AG08395 (cell line): ENCODE data around the gene MYCL.
A peak's percentile ranks its signal among the peaks of the same experiment; 100 is the strongest.

ENCODE experiments used
- DNase-seq: peaks from one replicate; pipeline ENCODE4 v3.0.0; 2012; ENCODE audit warnings: mixed read lengths, low spot score

The MYCL gene

GRCh38 chr1:39901714-39902459 is at the start of gene MYCL:
Gene MYCL, minus strand, starts transcription at chr1:39901917. Its CDS starts 483 bp downstream, at chr1:39901434.
- peak; percentile 54 for DNase-seq

DNA sequence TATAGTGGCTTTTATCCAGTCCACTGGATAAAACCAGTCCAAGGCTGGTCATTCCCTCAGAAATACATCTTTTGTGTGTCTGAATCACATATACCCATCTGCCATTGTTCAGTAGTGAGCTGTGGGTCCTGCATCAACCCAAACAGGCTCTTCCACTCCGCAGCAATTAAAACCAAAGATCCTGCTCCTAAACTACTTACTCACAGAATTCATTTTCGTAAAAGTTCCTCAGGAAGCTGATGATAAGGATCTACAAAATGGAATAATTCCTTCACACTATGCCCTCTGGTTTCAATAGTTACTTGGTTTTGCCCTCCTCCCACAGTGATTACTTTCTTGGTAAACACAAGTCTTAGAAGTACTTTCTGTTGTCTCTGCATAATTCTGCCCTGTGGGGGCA is 48.2 kb upstream of the MYCL start:
- no peak for DNase-seq

GRCh38 chr1:39947260-39947659 is 45.5 kb upstream of the MYCL start:
- no peak for DNase-seq

DNA sequence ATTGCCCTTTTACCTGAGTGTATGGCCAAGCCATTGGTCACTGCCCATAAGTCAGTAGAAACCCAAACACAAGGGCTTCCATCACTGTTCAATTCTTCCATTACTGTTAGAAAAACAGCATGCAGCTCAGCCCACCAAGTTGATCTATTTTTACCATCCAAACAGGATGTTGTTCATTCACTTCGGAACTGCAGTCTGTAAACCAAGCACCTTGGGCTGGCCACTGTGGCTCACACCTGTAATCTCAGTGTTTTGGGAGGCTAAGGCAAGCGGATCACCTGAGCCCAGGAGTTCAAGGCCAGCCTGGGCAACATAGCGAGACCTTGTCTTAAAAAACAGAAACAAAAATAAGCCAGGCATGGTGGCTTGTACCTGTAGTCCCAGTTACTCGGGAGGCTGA is 44.5 kb upstream of the MYCL start:
- no peak for DNase-seq

GRCh38 chr1:39944410-39945112 is 42.8 kb upstream of the MYCL start:
- no peak for DNase-seq

DNA sequence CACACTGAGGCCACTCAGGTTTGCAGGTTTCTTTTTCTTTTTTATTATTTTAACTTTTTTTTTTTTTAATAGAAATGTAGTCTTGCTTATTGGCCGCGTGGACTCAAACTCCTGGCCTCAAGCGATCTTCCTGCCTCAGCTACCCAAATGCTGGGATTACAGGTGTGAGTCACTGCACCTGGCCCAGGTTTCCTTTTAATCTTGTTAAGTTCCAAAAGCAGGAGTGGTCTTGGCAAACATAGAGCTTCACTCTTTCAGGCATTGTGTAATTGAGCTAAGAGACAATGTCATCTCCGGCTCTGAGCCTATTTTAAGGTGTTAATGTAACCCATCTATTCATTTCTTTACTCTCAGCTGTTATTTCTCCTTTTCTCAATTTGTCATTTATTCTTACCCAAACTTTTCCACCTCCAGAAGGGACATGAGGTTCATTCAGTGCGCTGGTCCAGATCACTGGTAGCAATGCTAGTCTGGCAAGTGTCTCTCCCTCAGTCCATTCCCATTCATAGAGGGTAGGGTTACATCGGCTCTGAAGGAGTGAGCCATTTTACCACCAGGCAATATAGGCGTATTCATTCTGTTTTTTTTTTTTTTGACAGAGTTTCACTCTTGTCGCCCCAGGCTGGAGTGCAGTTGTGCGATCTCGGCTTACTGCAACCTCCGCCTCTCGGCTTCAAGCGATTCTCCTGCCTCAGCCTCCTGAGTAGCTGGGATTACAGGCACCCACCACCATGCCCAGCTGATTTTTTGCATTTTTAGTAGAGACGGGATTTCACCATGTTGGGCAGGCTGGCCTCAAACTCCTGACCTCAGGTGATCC is 42.0 kb upstream of the MYCL start:
- no peak for DNase-seq

GRCh38 chr1:39940980-39941871 is 39.5 kb upstream of the MYCL start:
- DNase-seq, result no peak

GRCh38 chr1:39940253-39940652 is 38.5 kb upstream of the MYCL start:
- DNase-seq, result no peak

DNA sequence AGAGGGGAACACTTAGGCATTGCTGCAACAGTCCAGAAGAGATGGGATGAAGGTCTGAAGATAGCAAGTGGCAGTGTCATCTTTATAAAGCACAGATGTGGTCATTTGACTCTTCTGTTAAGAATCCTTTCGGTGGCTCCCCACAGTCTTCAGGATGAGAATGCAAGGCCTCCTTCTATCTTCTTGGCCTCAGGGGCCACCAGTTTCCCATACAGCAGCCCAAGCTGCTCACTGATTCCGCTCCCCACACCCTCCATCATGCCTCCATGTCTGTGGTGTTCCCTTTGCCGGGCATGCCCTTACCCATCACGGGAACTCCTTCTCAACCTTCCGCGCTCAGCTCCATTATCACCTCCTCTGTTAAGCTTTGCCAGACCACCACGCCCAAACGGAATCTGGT is 37.1 kb upstream of the MYCL start:
- DNase-seq, result no peak

DNA sequence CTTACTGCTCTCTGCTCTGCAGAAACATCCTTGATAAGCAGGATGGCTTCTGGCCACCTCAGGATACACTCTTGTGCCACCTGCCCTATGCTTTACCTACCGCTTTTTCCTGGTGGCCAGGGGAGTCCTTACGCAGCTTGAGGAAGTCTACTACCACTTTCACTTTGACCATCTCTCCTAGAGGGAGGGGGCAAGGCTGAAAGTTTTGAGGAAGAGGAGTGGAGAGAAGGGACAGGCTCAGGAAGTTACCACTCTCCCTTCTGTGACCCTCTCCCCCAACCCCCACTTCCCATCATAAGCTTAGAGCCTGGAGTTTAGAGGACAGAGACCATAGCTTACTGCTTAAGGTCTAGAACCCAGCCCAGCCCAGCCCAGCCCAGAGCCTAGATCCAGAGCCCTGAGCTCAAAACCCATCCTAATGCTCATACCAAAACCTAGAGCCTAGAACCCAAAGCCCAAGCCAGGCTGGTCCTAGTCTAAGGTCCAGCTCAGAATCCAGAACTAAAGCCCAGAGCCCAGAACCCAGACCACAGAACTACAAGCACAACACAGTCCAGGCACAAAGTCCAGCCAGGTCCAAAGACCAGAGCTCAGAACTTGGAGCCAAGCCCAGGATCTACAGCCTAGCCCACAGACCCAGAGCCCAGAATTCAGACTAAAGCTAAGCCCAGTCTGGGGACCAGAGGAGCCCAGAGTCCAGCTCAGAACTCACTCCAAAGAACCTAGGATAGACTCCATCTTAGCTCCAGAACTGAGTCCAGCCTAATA is 35.2 kb upstream of the MYCL start:
- DNase-seq, result no peak

DNA sequence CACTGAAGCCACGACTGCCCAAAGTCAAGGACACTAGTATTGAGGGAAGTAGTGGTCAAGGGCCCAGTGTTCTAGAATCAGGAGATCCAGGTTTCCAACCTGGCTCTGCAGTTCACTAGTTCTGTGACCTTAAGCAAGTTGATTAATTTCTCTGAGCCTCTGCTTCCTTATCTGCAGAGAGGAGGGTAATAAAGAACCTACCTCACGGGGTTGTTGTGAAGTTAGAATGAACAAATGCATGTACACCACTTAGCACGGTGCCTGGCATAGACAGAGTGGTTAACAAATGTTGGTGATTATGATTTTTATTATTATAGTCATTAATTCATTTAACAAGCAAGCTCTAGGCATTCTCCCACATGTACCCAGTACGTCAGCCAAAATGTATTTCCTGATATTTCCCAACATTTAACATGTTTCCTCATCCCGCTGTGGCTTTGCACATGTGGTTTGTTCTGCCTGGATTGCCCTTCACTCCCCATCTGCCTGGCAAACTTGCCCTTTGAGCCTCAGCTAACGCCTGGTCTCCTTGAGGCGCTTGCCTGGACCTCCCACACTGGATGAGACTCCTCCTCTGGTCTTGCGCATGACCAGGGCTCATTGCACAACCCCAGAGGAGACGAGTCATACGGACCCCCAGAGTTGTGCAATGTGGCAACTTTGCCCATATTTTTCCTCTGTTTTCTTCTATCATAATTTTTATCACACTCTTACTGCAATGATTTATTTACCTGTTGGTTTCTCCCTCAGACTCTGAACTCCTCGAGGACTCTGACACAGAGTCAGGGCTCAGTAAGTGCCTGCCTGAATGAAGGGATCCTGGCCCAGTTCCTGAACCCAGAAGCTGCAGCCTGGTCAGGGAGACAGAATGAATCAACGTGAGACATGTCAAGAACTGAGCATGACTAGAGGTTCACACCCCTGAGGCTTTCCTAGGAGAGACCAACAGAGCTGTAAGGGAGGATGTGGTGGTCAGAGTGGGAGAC is 32.5 kb upstream of the MYCL start:
- DNase-seq, result peak; percentile 97

DNA sequence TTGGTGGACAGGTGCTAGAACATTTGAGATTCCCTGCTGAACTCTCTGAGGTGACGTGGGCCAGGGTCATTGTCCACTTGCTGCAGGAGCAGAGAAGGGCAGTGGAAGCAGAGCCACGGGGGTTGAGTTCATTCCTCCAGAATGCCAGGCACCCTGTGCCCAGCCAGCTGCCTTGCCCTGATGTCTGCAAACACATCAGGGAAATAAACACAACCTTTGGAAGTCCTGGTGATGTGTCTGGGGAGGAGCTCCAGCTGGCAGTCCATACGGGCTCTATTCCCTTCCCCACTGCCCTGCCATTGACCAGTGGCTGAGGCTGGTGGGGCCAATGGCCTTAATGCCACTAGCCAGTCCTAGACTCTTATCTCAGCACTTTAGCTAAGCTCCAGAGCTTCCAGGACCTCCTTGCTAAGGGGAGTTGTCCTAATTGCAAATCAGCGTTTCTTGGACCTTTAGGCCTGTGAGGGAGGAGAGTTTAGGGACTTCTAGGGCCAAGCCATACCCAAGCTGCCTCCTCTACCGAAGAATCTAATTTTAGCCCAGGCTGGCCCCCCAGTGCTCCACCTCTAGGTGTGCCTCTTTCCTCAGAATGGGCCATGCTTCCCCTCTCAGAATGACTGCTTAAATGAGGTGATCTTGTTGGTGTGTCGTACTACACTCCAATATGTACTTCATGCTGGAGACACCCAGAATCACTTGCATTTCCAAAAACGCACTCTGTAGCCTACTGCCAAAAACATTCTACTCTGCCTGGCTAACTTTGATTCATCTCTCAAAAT is 27.3 kb upstream of the MYCL start:
- DNase-seq, result no peak

- DNase-seq, result no peak
These were observed 25.8 kb upstream of the MYCL start for GRCh38 chr1:39927538-39927937.

DNA sequence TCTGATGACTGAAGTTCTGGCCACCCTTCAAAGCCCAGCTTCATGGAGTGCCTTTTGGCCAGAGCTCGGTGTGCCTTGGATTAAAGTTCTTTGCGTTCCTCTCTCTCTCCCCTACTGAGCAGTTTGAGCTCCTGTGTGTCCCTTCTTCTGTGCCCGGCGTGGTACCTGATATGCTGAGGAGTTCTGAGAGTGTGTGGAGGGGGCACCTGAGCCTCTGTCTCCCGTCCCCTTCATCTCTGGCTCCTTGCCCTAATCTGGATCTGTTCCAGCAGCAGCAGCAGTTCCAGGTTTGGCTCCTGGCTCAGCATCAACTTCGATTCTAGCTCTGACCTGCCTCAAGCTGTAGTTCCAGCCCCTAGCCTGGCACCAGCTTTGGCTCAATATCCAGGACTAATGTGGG is 25.1 kb upstream of the MYCL start:
- no peak for DNase-seq

- no peak for DNase-seq
These were observed 24.7 kb upstream of the MYCL start for GRCh38 chr1:39926343-39926793.

- DNase-seq, result no peak
These were observed 24.1 kb upstream of the MYCL start for GRCh38 chr1:39925721-39926342.

DNA sequence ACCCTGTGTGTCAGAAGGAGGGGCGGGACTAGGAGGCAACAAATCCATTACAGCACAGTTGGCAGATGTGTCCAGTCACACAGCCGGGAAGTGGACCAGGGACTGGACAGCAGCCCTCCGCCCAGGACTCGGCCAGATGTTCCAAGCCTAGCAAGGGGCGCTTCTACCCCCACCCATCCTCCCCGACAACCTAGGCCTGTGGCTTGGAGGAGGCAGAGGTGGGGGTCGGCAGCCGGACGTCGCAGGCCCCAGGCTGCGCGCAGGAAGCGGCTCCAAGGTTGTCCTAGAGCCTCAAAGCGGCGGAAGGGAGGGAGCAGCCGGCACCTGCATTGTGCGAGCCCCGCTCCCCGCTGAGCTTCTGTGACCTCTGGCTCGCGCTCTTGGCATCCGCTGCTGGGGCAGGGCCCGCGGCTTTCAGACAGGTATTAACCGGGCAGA is 20.6 kb upstream of the MYCL start:
- no peak for DNase-seq

DNA sequence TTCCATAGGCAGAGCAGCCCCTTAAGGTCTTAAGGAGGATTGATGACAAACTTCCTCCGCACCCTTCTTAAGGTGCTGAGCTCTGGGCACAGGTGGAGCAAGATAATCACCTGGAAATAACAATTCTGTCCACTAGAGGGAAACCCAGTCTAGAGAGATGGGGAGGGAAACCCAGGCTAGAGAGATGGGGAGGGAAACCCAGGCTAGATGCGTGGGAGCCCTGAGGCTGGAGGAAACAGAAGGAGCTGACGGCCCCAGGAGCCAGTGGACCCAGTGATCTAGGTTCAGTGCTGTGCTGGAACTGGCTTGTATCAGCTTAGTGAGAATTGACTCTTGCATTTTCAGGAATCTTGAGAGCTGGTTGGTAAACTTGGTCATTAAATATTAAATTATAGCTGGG is 17.8 kb upstream of the MYCL start:
- peak; percentile 71 for DNase-seq
